K562 (cell line): ENCODE results near the gene SUB1. TPM values are rescaled to one million over a fixed set of nuclear protein-coding genes. Genes with fewer than 3 reads are reported as not detected.

Experiments
- ATAC-seq: fragments of 200-7000 bp; cut with Tn5 transposase; 3 replicates; pipeline ENCODE4 v1.9.1; 2020; ENCODE audit warnings: moderate library complexity
- BruUV-seq: library from RNA; stranded (reverse); fragments of 400-500 nt; replicated peaks from 2 replicates; lab custom pipeline; 2021; lab: Mats Ljungman, UMichigan
- CTCF ChIA-PET: fragments of 300-600 bp; formaldehyde crosslinking; extraction: SDS; loops from one replicate; lab custom pipeline; 2021; ENCODE audit warnings: low intra/inter-chr PET ratio; lab: Yijun Ruan, JAX
- POLR2A ChIA-PET: fragments of 300-600, 350-650 bp; sonication (Branson Sonifier 250); formaldehyde crosslinking; extraction: SDS; loops from one replicate; lab custom pipeline; 2021; ENCODE audit warnings: antibody characterized with exemption, inconsistent platforms; lab: Yijun Ruan, JAX
- DNase-seq, 4 experiments: peaks; one replicate each; pipeline versions ENCODE4 v3.0.0 to v3.0.0-alpha.2; 2011 to 2018; ENCODE audit warnings: low spot score in 3 of 4, mixed read lengths in 3 of 4; ENCODE audit errors: extremely low read depth in 1 of 4
- FAIRE-seq: peaks from 2 replicates; lab custom pipeline; 2011; peaks lifted over from hg19 to GRCh38; lab: Jason Lieb, UNC
- H2AFZ ChIP-seq: 2 replicates; pipeline ENCODE4 v1.6.0; 2011; ENCODE audit warnings: low read depth, low read length, control low read depth, inconsistent platforms
- H3K27ac ChIP-seq: fragments of 200-600 bp; 3 replicates; pipeline ENCODE4 v1.8.0; 2011; ENCODE audit warnings: low read depth, mild to moderate bottlenecking, control low read depth, inconsistent platforms, low read length, moderate library complexity, mixed read lengths; ENCODE audit errors: extremely low read depth
- H3K27me3 ChIP-seq, 2 experiments: fragments of 300-600 bp in 1 of 2; 2 replicates in 1 of 2; 3 replicates in 1 of 2; pipeline versions ENCODE4 v1.6.0 to v1.8.0; 2011; ENCODE audit warnings: inconsistent platforms in 2 of 2, low read length in 2 of 2, mild to moderate bottlenecking in 1 of 2, mixed read lengths in 1 of 2, moderate library complexity in 1 of 2; ENCODE audit not compliant: control insufficient read depth in 2 of 2, insufficient read depth in 2 of 2
- H3K36me3 ChIP-seq: fragments of 300-600 bp; 3 replicates; pipeline ENCODE4 v1.8.0; 2011; ENCODE audit warnings: mild to moderate bottlenecking, low read length, inconsistent platforms; ENCODE audit not compliant: control insufficient read depth, insufficient read depth
- H3K4me1 ChIP-seq, 2 experiments: fragments of 200-600 bp in 1 of 2; replicated peaks in 1 of 2; 2 replicates in 1 of 2; 3 replicates in 1 of 2; pipeline versions ENCODE4 v1.5.1 to v1.8.0; 2011; ENCODE audit warnings: inconsistent platforms in 2 of 2, low read length in 2 of 2, mild to moderate bottlenecking in 1 of 2, mixed read lengths in 1 of 2, moderate library complexity in 1 of 2; ENCODE audit not compliant: control insufficient read depth in 2 of 2, insufficient read depth in 2 of 2
- H3K4me2 ChIP-seq: 2 replicates; pipeline ENCODE4 v1.6.1; 2011; ENCODE audit warnings: low read length, control low read depth, inconsistent platforms, mixed read lengths; ENCODE audit not compliant: insufficient read depth
- H3K4me3 ChIP-seq: fragments of 200-600 bp; sonication (generic), shearing (Covaris generic); 2 replicates; pipeline ENCODE4 v1.5.1; 2016; ENCODE audit warnings: control low read depth, inconsistent platforms
- H3K79me2 ChIP-seq: fragments of 200-600 bp; 3 replicates; pipeline ENCODE4 v1.8.0; 2011; ENCODE audit warnings: low read length, inconsistent platforms; ENCODE audit not compliant: control insufficient read depth, insufficient read depth
- H3K9ac ChIP-seq, 2 experiments: 2 replicates each; pipeline versions ENCODE4 v1.6.0 to v1.6.1; 2011; ENCODE audit warnings: low read depth in 2 of 2, low read length in 2 of 2, control low read depth in 1 of 2, inconsistent platforms in 1 of 2, mild to moderate bottlenecking in 1 of 2, mixed read lengths in 1 of 2; ENCODE audit not compliant: insufficient read depth in 1 of 2
- H3K9me1 ChIP-seq: one replicate; pipeline ENCODE4 v1.6.0; 2011; ENCODE audit warnings: inconsistent platforms, mild to moderate bottlenecking, low read length, moderate library complexity; ENCODE audit not compliant: control insufficient read depth, insufficient read depth
- H3K9me3 ChIP-seq: replicated peaks from 2 replicates; pipeline ENCODE4 v1.5.1; 2011; ENCODE audit warnings: low read depth, low read length, inconsistent platforms; ENCODE audit not compliant: control insufficient read depth, insufficient read depth
- H4K20me1 ChIP-seq: replicated peaks from 2 replicates; pipeline ENCODE4 v1.6.1; 2011; ENCODE audit warnings: low read length, inconsistent platforms, mixed read lengths; ENCODE audit not compliant: control insufficient read depth, insufficient read depth
- HCFC1 ChIP-seq: IDR thresholded peaks from 2 replicates; pipeline ENCODE4 v1.6.1; 2012; ENCODE audit warnings: low read depth, low read length, improper control_type of control experiment
- HDGF ChIP-seq: fragments of 450-650 bp; IDR thresholded peaks from 2 replicates; pipeline ENCODE4 v1.6.1; 2016
- KHSRP ChIP-seq: fragments of 450-650 bp; IDR thresholded peaks from 2 replicates; pipeline ENCODE4 v1.6.1; 2017
- MTF1 ChIP-seq: fragments of 250-450 bp; sonication (Bioruptor Pico); IDR thresholded peaks from 2 replicates; pipeline ENCODE4 v1.9.0; 2021; ENCODE audit warnings: moderate library complexity, mild to moderate bottlenecking, inconsistent platforms, borderline replicate concordance
- NR4A1 ChIP-seq, 2 experiments: fragments of 250-450 bp in 1 of 2; fragments of 450-650 bp in 1 of 2; sonication (Bioruptor Pico) in 1 of 2; IDR thresholded peaks; 2 replicates each; pipeline versions ENCODE4 v1.4.0 to v1.6.1; 2016 to 2020; ENCODE audit warnings: mild to moderate bottlenecking in 2 of 2, missing compliant biosample characterization in 1 of 2, missing genetic modification characterization in 1 of 2, moderate library complexity in 1 of 2
- RBM14 ChIP-seq: fragments of 200-400 bp; formaldehyde crosslinking; IDR thresholded peaks from 2 replicates; pipeline ENCODE4 v1.6.1; 2018; ENCODE audit warnings: low read depth, mild to moderate bottlenecking, low read length, moderate library complexity, borderline replicate concordance; ENCODE audit not compliant: insufficient read depth
- RBM17 ChIP-seq: fragments of 200-400 bp; formaldehyde crosslinking; IDR thresholded peaks from 2 replicates; pipeline ENCODE4 v1.6.1; 2017; ENCODE audit warnings: low read depth, mild to moderate bottlenecking, low read length, borderline replicate concordance
- RCOR1 ChIP-seq, 2 experiments: IDR thresholded peaks; 2 replicates each; pipeline ENCODE4 v1.6.1; 2012; ENCODE audit warnings: low read depth in 2 of 2, low read length in 2 of 2, borderline replicate concordance in 1 of 2, improper control_type of control experiment in 1 of 2
- RFX7 ChIP-seq: fragments of 250-450 bp; sonication (Bioruptor Pico); IDR thresholded peaks from 2 replicates; pipeline ENCODE4 v1.5.1; 2021; ENCODE audit warnings: mild to moderate bottlenecking
- SMARCC2 ChIP-seq: fragments of 450-650 bp; IDR thresholded peaks from 2 replicates; pipeline ENCODE4 v1.6.1; 2017; ENCODE audit warnings: antibody characterized with exemption, moderate library complexity, mild to moderate bottlenecking, low read depth
- SRSF9 ChIP-seq: fragments of 200-400 bp; formaldehyde crosslinking; IDR thresholded peaks from 2 replicates; pipeline ENCODE4 v1.6.1; 2017; ENCODE audit warnings: low read depth, low read length, borderline replicate concordance
- YY1 ChIP-seq, 3 experiments: IDR thresholded peaks; 2 replicates each; pipeline ENCODE4 v1.6.1; 2011; ENCODE audit warnings: low read length in 2 of 3, mild to moderate bottlenecking in 2 of 3, moderate library complexity in 2 of 3, borderline replicate concordance in 1 of 3, control low read depth in 1 of 3, low read depth in 1 of 3; ENCODE audit not compliant: insufficient read depth in 3 of 3, insufficient replicate concordance in 2 of 3, control insufficient read depth in 1 of 3, insufficient read length in 1 of 3; ENCODE audit errors: extremely low read depth in 1 of 3
- ZKSCAN8 ChIP-seq: fragments of 200-800 bp; sonication (Bioruptor generic); IDR thresholded peaks from 2 replicates; pipeline ENCODE4 v1.6.1; 2016; ENCODE audit warnings: missing genetic modification characterization, missing compliant biosample characterization
- ZNF696 ChIP-seq: fragments of 250-450 bp; sonication (Bioruptor Pico); conservative IDR thresholded peaks from 2 replicates; pipeline ENCODE4 v1.4.0; 2020; ENCODE audit warnings: mild to moderate bottlenecking, moderate library complexity
- ZNF764 ChIP-seq: fragments of 250-450 bp; sonication (Bioruptor Pico); IDR thresholded peaks from 2 replicates; pipeline ENCODE4 v1.4.0; 2020; ENCODE audit warnings: low read depth, mild to moderate bottlenecking, moderate library complexity
- WGBS: fragments of 100-300 bp; shearing (Covaris generic); methylation state at CpG from one replicate; pipeline ENCODE4 v1.1.6; 2016; ENCODE audit warnings: low coverage, mixed read lengths; ENCODE audit not compliant: insufficient coverage; ENCODE audit errors: missing lambda C conversion rate; 5-methylcytosine and 5-hydroxymethylcytosine counted together
- in situ Hi-C: fragments of 300-500 bp; cut with MboI; formaldehyde crosslinking; loops from 4 replicates; pipeline ENCODE4 v1.15.0; 2018; ENCODE audit warnings: inconsistent platforms, mixed read lengths
- intact Hi-C: fragments of 100-400 bp; cut with micrococcal nuclease; formaldehyde crosslinking; loops from 2 replicates; pipeline ENCODE4 v1.14.2; 2022
- polyA plus RNA-seq, 8 experiments: library from polyadenylated mRNA; depleted of rRNA in 4 of 8; stranded (reverse) in 5 of 8; unstranded in 3 of 8; fragments of >200 nt; fragmentation: Nextera tagmentation in 2 of 8; fragmentation: Illumina TruSeq in 1 of 8; extraction: Ambion mirVana in 2 of 8; extraction: Trizol in 1 of 8; gene quantifications; 2 replicates each; pipeline versions ENCODE4 v1.2.1 to v1.2.3, GENCODE V29; 2011 to 2014; ENCODE audit warnings: inconsistent platforms in 1 of 8, missing spikeins in 1 of 8
- total RNA-seq, 7 experiments: library from RNA; depleted of rRNA in 6 of 7; stranded (reverse); fragments of >200 nt in 6 of 7; fragmentation: Illumina TruSeq in 2 of 7; extraction: Trizol in 2 of 7; gene quantifications; 2 replicates each; pipeline versions ENCODE4 v1.2.1 to v1.2.3, GENCODE V29; 2011 to 2021; ENCODE audit warnings: low replicate concordance in 1 of 7
- TF ChIP-seq, protein P1 (sequence below): sonication (generic); formaldehyde crosslinking; IDR thresholded peaks from 2 replicates; pipeline ENCODE4 v1.8.1; 2023; ENCODE audit warnings: mild to moderate bottlenecking, missing genetic modification reagents, moderate library complexity
- TF ChIP-seq, protein P2 (sequence below): sonication (generic); formaldehyde crosslinking; IDR thresholded peaks from 2 replicates; pipeline ENCODE4 v1.8.0; 2023; ENCODE audit warnings: mild to moderate bottlenecking, missing genetic modification reagents

SUB1 gene
- total and polyA plus RNA-seq, 9 of the 15 experiments (the other 6 are each of a cell fraction or from before 2014, with no cell fraction given), result 336 to 1,031 (median 700) TPM

GRCh38 chr5:32572778-32573480 lies 12.4 kb upstream of the SUB1 start:
- no peak overlapping the region for H3K4me3 ChIP-seq
- DNase-seq (no peak), ATAC-seq (no peak), FAIRE-seq (no peak)
- H3K9me3 ChIP-seq, result no peaks in the 10 kb centered on the region
- intact Hi-C loops, result no loop called here
- BruUV-seq, result no TSS peak
- no peak for TF ChIP-seq HDGF
- no peak for TF ChIP-seq RFX7 (CRISPR knock-in tag)
- TF ChIP-seq YY1 (IDR thresholded peaks at IDR 0.05; ENCODE audit: borderline replicate concordance in 1 of 3, control insufficient read depth in 1 of 3, extremely low read depth in 1 of 3, insufficient read depth in 3 of 3, insufficient read length in 1 of 3, insufficient replicate concordance in 2 of 3, low read depth in 1 of 3, low read length in 2 of 3), result no peak
- no peak for TF ChIP-seq MTF1
- TF ChIP-seq RCOR1 (IDR thresholded peaks at IDR 0.05; ENCODE audit: borderline replicate concordance in 1 of 2, low read depth in 2 of 2, low read length in 2 of 2), result no peak
- TF ChIP-seq ZNF696 (CRISPR knock-in tag), result no peak
- no peak for TF ChIP-seq RBM17
- TF ChIP-seq KHSRP, result no peak
- no peak for TF ChIP-seq HCFC1
- no peak for TF ChIP-seq SMARCC2
- TF ChIP-seq, protein P1, sequence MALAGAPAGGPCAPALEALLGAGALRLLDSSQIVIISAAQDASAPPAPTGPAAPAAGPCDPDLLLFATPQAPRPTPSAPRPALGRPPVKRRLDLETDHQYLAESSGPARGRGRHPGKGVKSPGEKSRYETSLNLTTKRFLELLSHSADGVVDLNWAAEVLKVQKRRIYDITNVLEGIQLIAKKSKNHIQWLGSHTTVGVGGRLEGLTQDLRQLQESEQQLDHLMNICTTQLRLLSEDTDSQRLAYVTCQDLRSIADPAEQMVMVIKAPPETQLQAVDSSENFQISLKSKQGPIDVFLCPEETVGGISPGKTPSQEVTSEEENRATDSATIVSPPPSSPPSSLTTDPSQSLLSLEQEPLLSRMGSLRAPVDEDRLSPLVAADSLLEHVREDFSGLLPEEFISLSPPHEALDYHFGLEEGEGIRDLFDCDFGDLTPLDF (CRISPR knock-in tag), result no peak
- TF ChIP-seq SRSF9, result no peak
- TF ChIP-seq, protein P2, sequence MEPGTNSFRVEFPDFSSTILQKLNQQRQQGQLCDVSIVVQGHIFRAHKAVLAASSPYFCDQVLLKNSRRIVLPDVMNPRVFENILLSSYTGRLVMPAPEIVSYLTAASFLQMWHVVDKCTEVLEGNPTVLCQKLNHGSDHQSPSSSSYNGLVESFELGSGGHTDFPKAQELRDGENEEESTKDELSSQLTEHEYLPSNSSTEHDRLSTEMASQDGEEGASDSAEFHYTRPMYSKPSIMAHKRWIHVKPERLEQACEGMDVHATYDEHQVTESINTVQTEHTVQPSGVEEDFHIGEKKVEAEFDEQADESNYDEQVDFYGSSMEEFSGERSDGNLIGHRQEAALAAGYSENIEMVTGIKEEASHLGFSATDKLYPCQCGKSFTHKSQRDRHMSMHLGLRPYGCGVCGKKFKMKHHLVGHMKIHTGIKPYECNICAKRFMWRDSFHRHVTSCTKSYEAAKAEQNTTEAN (CRISPR knock-in tag), result no peak
- TF ChIP-seq ZNF764 (CRISPR knock-in tag), result no peak
- no peak for TF ChIP-seq NR4A1 (CRISPR knock-in tag; IDR thresholded peaks at IDR 0.05)
- no peak for TF ChIP-seq NR4A1 (tag; IDR thresholded peaks at IDR 0.05)
- no peak for TF ChIP-seq ZKSCAN8
- TF ChIP-seq RBM14, result no peak
- H3K9me1 ChIP-seq, result no peaks in the 10 kb centered on the region
- H3K27ac ChIP-seq, result no peak overlapping the region
- in situ Hi-C loops, result no loop called here
- no peak overlapping the region for H2AFZ ChIP-seq
- no peaks in the 10 kb centered on the region; a peak in 1 of 5 replicates for H3K4me1 ChIP-seq
- ChIA-PET POLR2A (interaction anchor here (0.9 kb wide), 1 partner anchor 10 kb away, joined by 5 read pairs; no protein-coding TSS in a partner anchor), CTCF (no interaction called here)
- no peaks in the 10 kb centered on the region for H3K79me2 ChIP-seq
- no peaks in the 10 kb centered on the region for H3K36me3 ChIP-seq
- WGBS, result 8% methylated on average over 8 of the region's 8 CpGs
- H4K20me1 ChIP-seq, result no peaks in the 10 kb centered on the region
- no peak overlapping the region for H3K4me2 ChIP-seq
- no peak overlapping the region for H3K9ac ChIP-seq
- peaks cover 12 to 15% of the 10 kb centered on the region in 2 experiments; a peak in 3 of 5 replicates for H3K27me3 ChIP-seq
